Measurements from ENCODE around the gene RYR3. TPM values are rescaled to one million over a fixed set of nuclear protein-coding genes. Genes with fewer than 3 reads are reported as not detected.
A peak's percentile ranks its signal among the peaks of the same experiment; 100 is the strongest.

Gene RYR3
- total and polyA plus RNA-seq, 7 experiments from 2014 or later: 0.10 to 5.3 (median 1.2) TPM; not detected in 3

DNA sequence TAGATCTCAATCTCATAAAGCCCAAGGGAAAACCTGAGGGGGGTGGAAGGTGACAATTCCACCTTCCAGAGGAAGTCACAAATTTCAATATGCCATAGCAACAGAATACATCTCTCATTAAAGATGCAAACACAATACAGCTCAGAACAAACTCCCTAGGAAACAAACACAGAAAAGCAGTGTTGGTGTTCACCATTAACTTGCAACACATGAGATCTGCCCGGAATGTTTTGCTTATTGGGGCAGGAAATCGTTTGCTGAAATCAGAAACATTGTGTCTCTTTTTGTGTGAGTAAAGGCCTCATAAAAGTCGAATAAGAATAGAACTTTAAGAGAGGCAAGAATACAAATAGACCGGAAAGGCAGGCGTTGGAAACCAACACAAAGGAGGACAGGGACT lies 5.8 kb upstream of the RYR3 start:
- POLR2A ChIA-PET: no interaction called here
- H3K27me3 Mint-ChIP-seq: peaks cover 31 to 57% (median 51%) of the 10 kb centered on the region in 5 donors

DNA sequence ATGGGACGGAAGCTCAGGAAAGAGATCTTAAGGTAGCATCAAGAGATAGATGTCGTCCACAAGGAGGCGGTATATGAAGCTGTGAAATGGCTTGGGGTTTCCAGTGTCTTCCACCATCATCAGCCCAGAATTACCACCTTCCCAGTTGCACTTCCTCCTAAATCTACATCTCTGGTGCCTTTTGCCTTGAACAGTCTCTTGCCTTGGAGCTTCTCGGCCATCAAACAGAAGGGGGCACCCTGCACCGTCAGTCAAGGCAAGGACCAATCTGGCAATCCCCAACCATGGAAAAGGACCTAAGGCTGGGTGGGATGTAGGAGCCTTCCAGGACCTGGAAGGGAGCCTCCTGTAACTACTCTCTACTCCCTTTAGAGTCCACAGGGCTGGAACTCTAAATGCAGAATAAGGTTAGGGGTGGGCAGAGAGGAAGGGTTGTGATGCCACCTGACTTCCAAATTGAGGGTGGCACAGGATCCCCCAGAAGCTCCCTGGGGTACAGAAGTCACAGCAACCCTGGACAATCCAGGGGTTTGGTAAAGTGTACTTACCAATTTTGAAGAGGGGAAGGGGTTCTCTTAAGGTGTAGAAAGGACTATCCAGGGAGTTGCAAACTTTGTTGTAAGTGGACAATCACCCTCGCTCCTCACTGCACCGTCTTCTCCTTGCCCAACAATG lies 1.0 kb upstream of the RYR3 start:
- DNase-seq (no peak), ATAC-seq (peak; percentile 26)
- no peaks in the 10 kb centered on the region for H3K9me3 ChIP-seq (ENCODE audit: control insufficient read depth in 2 of 3, low read length in 3 of 3)
- no peak overlapping the region for H3K27ac ChIP-seq (ENCODE audit: low read depth, low read length)
- Mint-ChIP-seq H3K9me3 (peaks cover 0 to 4% (median 0%) of the 10 kb centered on the region in 11 donors), H3K4me3 (peak overlapping the region in 4 of 10 donors; percentile 9 to 66 (median 51)), H3K36me3 (peaks cover 0 to 4% (median 0%) of the 10 kb centered on the region in 5 donors), H3K27ac (no peak overlapping the region), H3K4me1 (peaks cover 0 to 18% (median 7%) of the 10 kb centered on the region in 7 donors), H3K27me3 (peaks cover 42 to 59% (median 56%) of the 10 kb centered on the region in 5 donors)
- ChIA-PET CTCF (no interaction called here), POLR2A (no interaction called here)
- no peaks in the 10 kb centered on the region for H3K4me1 ChIP-seq (ENCODE audit: control insufficient read depth in 2 of 2, insufficient read depth in 2 of 2, low read length in 2 of 2)
- H3K27me3 ChIP-seq (ENCODE audit: control insufficient read depth in 2 of 2, insufficient read depth in 2 of 2, low read length in 2 of 2): no peaks in the 10 kb centered on the region
- H3K36me3 ChIP-seq (ENCODE audit: control insufficient read depth in 2 of 3, insufficient read depth in 3 of 3, low read length in 3 of 3): no peaks in the 10 kb centered on the region
- H3K4me3 ChIP-seq (ENCODE audit: low read length): no peak overlapping the region
- intact Hi-C loops (cut with micrococcal nuclease): no loop called here

More for the DNA sequence above, 5.8 kb upstream of the RYR3 start:
- no peaks in the 10 kb centered on the region for H3K9me3 ChIP-seq (ENCODE audit: control insufficient read depth in 2 of 3, low read length in 3 of 3)
- no peaks in the 10 kb centered on the region for H3K4me1 ChIP-seq (ENCODE audit: control insufficient read depth in 2 of 2, insufficient read depth in 2 of 2, low read length in 2 of 2)
- no peak overlapping the region for H3K4me3 ChIP-seq (ENCODE audit: low read length)
- H3K36me3 ChIP-seq (ENCODE audit: control insufficient read depth in 2 of 3, insufficient read depth in 3 of 3, low read length in 3 of 3): no peaks in the 10 kb centered on the region
- Mint-ChIP-seq H3K4me3 (no peak overlapping the region), H3K27ac (no peak overlapping the region), H3K4me1 (peaks cover 0 to 3% (median under 1%) of the 10 kb centered on the region in 7 donors), H3K36me3 (no peaks in the 10 kb centered on the region), H3K9me3 (peaks cover 0 to 4% (median 0%) of the 10 kb centered on the region in 11 donors)
- H3K27ac ChIP-seq (ENCODE audit: low read depth, low read length): no peak overlapping the region
- peaks cover 0 to 3% of the 10 kb centered on the region in 2 donors for H3K27me3 ChIP-seq (ENCODE audit: control insufficient read depth in 2 of 2, insufficient read depth in 2 of 2, low read length in 2 of 2)
- CTCF ChIA-PET: no interaction called here
- no peak for ATAC-seq
- no peak for DNase-seq
- intact Hi-C loops (cut with micrococcal nuclease): no loop called here

DNA sequence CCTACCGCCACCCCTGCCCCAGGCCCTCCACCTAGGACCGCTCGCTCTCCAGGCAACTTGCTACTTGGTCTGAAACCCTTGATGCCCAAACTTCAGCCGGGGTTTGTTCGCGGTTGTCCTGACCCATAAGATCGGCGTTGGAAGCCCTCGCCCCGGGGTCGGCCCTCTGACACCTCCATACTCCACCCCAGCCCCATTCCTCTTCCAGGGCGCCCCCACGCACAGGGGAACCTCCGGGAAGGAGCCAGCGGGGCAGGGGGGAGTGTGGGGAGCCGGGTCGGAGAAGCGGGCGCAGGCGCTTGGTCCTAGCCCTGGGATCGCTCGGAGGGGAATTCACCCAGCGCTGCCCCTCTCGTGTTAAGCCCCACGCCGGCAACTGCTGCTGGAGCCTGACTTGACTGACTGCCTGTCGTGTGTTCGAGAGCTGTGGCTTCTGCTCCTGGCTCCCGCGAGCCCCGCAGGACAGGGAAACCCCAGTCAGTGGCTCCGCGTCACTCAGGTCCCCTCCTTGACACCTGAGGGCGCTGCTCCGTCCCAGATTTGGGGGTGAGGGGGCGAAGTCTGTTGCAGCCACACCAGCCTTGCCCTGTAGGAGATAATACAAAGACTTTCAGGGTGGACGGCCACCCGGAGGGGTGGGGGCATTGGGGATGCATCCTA lies 675 bp downstream of the RYR3 start:
- ATAC-seq: peak; percentile 22
- no peaks in the 10 kb centered on the region for H3K9me3 ChIP-seq (ENCODE audit: control insufficient read depth in 2 of 3, low read length in 3 of 3)
- Mint-ChIP-seq H3K27ac (no peak overlapping the region), H3K4me1 (peaks cover 0 to 18% (median 7%) of the 10 kb centered on the region in 7 donors), H3K36me3 (peaks cover 0 to 4% (median 0%) of the 10 kb centered on the region in 5 donors), H3K9me3 (peaks cover 0 to 4% (median 0%) of the 10 kb centered on the region in 11 donors), H3K4me3 (peak overlapping the region in 4 of 10 donors; percentile 2 to 66 (median 40)), H3K27me3 (peaks cover 46 to 66% (median 54%) of the 10 kb centered on the region in 5 donors)
- H3K27me3 ChIP-seq (ENCODE audit: control insufficient read depth in 2 of 2, insufficient read depth in 2 of 2, low read length in 2 of 2): no peaks in the 10 kb centered on the region
- H3K4me3 ChIP-seq (ENCODE audit: low read length): no peak overlapping the region
- POLR2A ChIA-PET: no interaction called here
- H3K4me1 ChIP-seq (ENCODE audit: control insufficient read depth in 2 of 2, insufficient read depth in 2 of 2, low read length in 2 of 2): no peaks in the 10 kb centered on the region
- intact Hi-C loops (cut with micrococcal nuclease): no loop called here
- no peak overlapping the region for H3K27ac ChIP-seq (ENCODE audit: low read depth, low read length)
- no peaks in the 10 kb centered on the region for H3K36me3 ChIP-seq (ENCODE audit: control insufficient read depth in 2 of 3, insufficient read depth in 3 of 3, low read length in 3 of 3)
- CTCF ChIA-PET: no interaction called here
- DNase-seq: no peak

DNA sequence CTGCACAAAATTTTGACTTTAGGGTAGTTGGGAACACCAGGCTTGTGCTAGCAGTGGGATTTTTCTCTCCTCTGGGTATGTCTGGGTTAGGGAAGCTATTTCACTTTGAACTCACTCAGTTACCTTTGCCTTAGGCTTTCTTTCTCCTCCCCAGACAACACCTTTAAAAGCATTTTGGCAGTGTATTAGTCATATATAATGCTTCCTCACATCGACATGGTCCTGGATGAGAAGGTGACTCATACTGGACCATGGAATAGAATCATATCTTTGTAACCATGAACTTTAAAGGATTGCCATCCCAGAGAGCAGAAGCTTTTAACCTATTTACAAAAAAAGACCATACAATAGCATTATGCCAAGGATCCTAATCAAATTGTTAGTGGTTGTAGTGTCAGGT lies 2.7 kb downstream of the RYR3 start:
- ChIA-PET POLR2A (no interaction called here), CTCF (no interaction called here)
- Mint-ChIP-seq H3K9me3 (peaks cover 0 to 4% (median 0%) of the 10 kb centered on the region in 11 donors), H3K4me3 (no peak overlapping the region), H3K27ac (no peak overlapping the region), H3K27me3 (peaks cover 42 to 71% (median 68%) of the 10 kb centered on the region in 5 donors), H3K36me3 (peaks cover 0 to 4% (median 0%) of the 10 kb centered on the region in 5 donors), H3K4me1 (peaks cover 0 to 18% (median 7%) of the 10 kb centered on the region in 7 donors)
- Histone ChIP-seq H3K27ac (ENCODE audit: low read depth, low read length) (no peak overlapping the region), H3K9me3 (ENCODE audit: control insufficient read depth in 2 of 3, low read length in 3 of 3) (no peaks in the 10 kb centered on the region), H3K4me3 (ENCODE audit: low read length) (no peak overlapping the region), H3K27me3 (ENCODE audit: control insufficient read depth in 2 of 2, insufficient read depth in 2 of 2, low read length in 2 of 2) (no peaks in the 10 kb centered on the region), H3K36me3 (ENCODE audit: control insufficient read depth in 2 of 3, insufficient read depth in 3 of 3, low read length in 3 of 3) (no peaks in the 10 kb centered on the region), H3K4me1 (ENCODE audit: control insufficient read depth in 2 of 2, insufficient read depth in 2 of 2, low read length in 2 of 2) (no peaks in the 10 kb centered on the region)
- intact Hi-C loops (cut with micrococcal nuclease): no loop called here
- no peak for DNase-seq
- no peak for ATAC-seq

DNA sequence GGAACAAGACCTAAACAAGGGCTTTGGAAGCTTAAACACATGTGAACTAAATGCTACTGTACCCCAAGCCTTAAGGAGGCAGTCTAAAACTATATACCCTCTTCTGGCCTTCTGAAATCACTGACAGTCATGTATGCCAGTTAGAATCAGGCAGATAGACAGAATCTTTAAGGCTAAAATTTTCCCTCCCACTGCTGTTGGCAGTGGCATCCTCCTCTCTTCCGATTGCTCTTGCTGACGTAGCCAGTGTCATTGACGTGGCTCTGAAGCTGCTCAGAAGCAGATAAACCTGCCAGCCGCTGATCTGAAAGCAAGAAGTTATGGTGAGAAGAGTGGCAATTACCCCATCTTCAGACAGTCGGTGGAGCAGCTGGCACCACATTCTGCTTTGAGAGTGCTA lies 3.3 kb downstream of the RYR3 start:
- H3K27ac ChIP-seq (ENCODE audit: low read depth, low read length): no peak overlapping the region
- H3K36me3 ChIP-seq (ENCODE audit: control insufficient read depth in 2 of 3, insufficient read depth in 3 of 3, low read length in 3 of 3): no peaks in the 10 kb centered on the region
- Mint-ChIP-seq H3K36me3 (peaks cover 0 to 4% (median 0%) of the 10 kb centered on the region in 5 donors), H3K4me3 (no peak overlapping the region), H3K9me3 (peaks cover 0 to 3% (median 0%) of the 10 kb centered on the region in 11 donors), H3K27me3 (peaks cover 40 to 71% (median 65%) of the 10 kb centered on the region in 5 donors), H3K27ac (no peak overlapping the region), H3K4me1 (peaks cover 0 to 18% (median 7%) of the 10 kb centered on the region in 7 donors)
- H3K27me3 ChIP-seq (ENCODE audit: control insufficient read depth in 2 of 2, insufficient read depth in 2 of 2, low read length in 2 of 2): no peaks in the 10 kb centered on the region
- H3K4me3 ChIP-seq (ENCODE audit: low read length): no peak overlapping the region
- no peak for ATAC-seq
- POLR2A ChIA-PET: no interaction called here
- H3K9me3 ChIP-seq (ENCODE audit: control insufficient read depth in 2 of 3, low read length in 3 of 3): no peaks in the 10 kb centered on the region
- intact Hi-C loops (cut with micrococcal nuclease): no loop called here
- CTCF ChIA-PET: no interaction called here
- H3K4me1 ChIP-seq (ENCODE audit: control insufficient read depth in 2 of 2, insufficient read depth in 2 of 2, low read length in 2 of 2): no peaks in the 10 kb centered on the region
- DNase-seq: no peak

DNA sequence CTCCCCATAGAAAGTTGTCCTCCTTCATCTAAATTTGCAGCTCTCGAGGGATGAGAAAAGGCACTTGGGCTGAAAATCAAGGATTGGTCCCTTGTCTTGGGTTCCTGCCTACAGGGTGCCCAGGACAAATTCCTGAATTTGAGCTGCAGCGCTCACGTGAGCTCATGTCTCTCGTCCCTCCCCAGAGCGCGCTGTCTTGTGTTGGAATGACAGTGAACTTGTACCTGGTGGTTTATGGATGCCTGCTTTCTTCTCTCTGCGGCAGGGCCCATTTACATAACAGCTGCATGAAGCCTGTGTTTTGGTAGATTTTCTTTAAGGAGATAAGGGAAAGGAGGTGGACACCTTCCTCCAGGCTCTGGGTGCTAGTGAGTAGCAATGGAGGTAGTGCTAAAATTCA lies 4.3 kb downstream of the RYR3 start:
- Histone ChIP-seq H3K36me3 (ENCODE audit: control insufficient read depth in 2 of 3, insufficient read depth in 3 of 3, low read length in 3 of 3) (no peaks in the 10 kb centered on the region), H3K27ac (ENCODE audit: low read depth, low read length) (no peak overlapping the region), H3K9me3 (ENCODE audit: control insufficient read depth in 2 of 3, low read length in 3 of 3) (no peaks in the 10 kb centered on the region), H3K4me1 (ENCODE audit: control insufficient read depth in 2 of 2, insufficient read depth in 2 of 2, low read length in 2 of 2) (no peaks in the 10 kb centered on the region), H3K27me3 (ENCODE audit: control insufficient read depth in 2 of 2, insufficient read depth in 2 of 2, low read length in 2 of 2) (no peaks in the 10 kb centered on the region), H3K4me3 (ENCODE audit: low read length) (no peak overlapping the region)
- intact Hi-C loops (cut with micrococcal nuclease): no loop called here
- DNase-seq: no peak
- Mint-ChIP-seq H3K36me3 (peaks cover 0 to 4% (median 0%) of the 10 kb centered on the region in 5 donors), H3K27ac (no peak overlapping the region), H3K27me3 (peaks cover 33 to 69% (median 55%) of the 10 kb centered on the region in 5 donors), H3K4me3 (no peak overlapping the region), H3K9me3 (peaks cover 0 to 3% (median 0%) of the 10 kb centered on the region in 11 donors), H3K4me1 (peaks cover 0 to 13% (median 6%) of the 10 kb centered on the region in 7 donors)
- POLR2A ChIA-PET: no interaction called here
- CTCF ChIA-PET: interaction anchor here (0.7 kb wide), 1 partner anchor 82 kb away, joined by 4 read pairs; no protein-coding TSS in a partner anchor
- no peak for ATAC-seq
